ENCODE results near the gene SUB1. TPM values are rescaled to one million over a fixed set of nuclear protein-coding genes. Genes with fewer than 3 reads are reported as not detected.
"Not testable (repeated sequence)": the region's sequence is repeated elsewhere in the genome, so short reads cannot be mapped to it uniquely, and the experiment has no call there.

SUB1 gene
- total RNA-seq, 2 experiments from 2014 or later: 528 to 531 TPM

GRCh38 chr5:32627219-32627870 lies 42.0 kb downstream of the SUB1 start:
- DNase-seq: no peak
- no peak overlapping the region for H3K27ac Mint-ChIP-seq
- no peaks in the 10 kb centered on the region for H3K4me1 Mint-ChIP-seq (ENCODE audit: low read depth)
- ChIA-PET POLR2A (no interaction called here), CTCF (no interaction called here)
- H3K36me3 Mint-ChIP-seq: no peaks in the 10 kb centered on the region
- H3K4me3 Mint-ChIP-seq: no peak overlapping the region
- intact Hi-C loops (cut with micrococcal nuclease): no loop called here
- no peaks in the 10 kb centered on the region for H3K9me3 Mint-ChIP-seq
- H3K27me3 Mint-ChIP-seq: no peaks in the 10 kb centered on the region

GRCh38 chr5:32628049-32628844 lies 42.9 kb downstream of the SUB1 start:
- ChIA-PET CTCF (no interaction called here), POLR2A (no interaction called here)
- Mint-ChIP-seq H3K36me3 (no peaks in the 10 kb centered on the region), H3K27me3 (no peaks in the 10 kb centered on the region), H3K4me3 (no peak overlapping the region), H3K27ac (no peak overlapping the region), H3K9me3 (no peaks in the 10 kb centered on the region), H3K4me1 (ENCODE audit: low read depth) (no peaks in the 10 kb centered on the region)
- DNase-seq: no peak
- intact Hi-C loops (cut with micrococcal nuclease): no loop called here

- CTCF ChIA-PET: no interaction called here
- no peaks in the 10 kb centered on the region for H3K36me3 Mint-ChIP-seq
Measured at GRCh38 chr5:32630867-32631491, 45.6 kb downstream of the SUB1 start.

GRCh38 chr5:32633017-32633416 lies 47.7 kb downstream of the SUB1 start:
- H3K4me1 Mint-ChIP-seq (ENCODE audit: low read depth); CTCF ChIA-PET; H3K36me3 Mint-ChIP-seq; H3K9me3 Mint-ChIP-seq; H3K4me3 Mint-ChIP-seq; POLR2A ChIA-PET; DNase-seq; H3K27ac Mint-ChIP-seq; intact Hi-C loops (cut with micrococcal nuclease); H3K27me3 Mint-ChIP-seq: not testable (repeated sequence)

More at GRCh38 chr5:32630867-32631491, 45.6 kb downstream of the SUB1 start:
- H3K27me3 Mint-ChIP-seq: no peaks in the 10 kb centered on the region
- no peak overlapping the region for H3K27ac Mint-ChIP-seq
- DNase-seq: no peak
- intact Hi-C loops (cut with micrococcal nuclease): no loop called here
- no peak overlapping the region for H3K4me3 Mint-ChIP-seq
- no peaks in the 10 kb centered on the region for H3K4me1 Mint-ChIP-seq (ENCODE audit: low read depth)
- POLR2A ChIA-PET: no interaction called here
- H3K9me3 Mint-ChIP-seq: no peaks in the 10 kb centered on the region

- Mint-ChIP-seq H3K27me3 (no peaks in the 10 kb centered on the region), H3K4me1 (ENCODE audit: low read depth) (no peaks in the 10 kb centered on the region), H3K9me3 (no peaks in the 10 kb centered on the region), H3K27ac (no peak overlapping the region), H3K36me3 (no peaks in the 10 kb centered on the region), H3K4me3 (no peak overlapping the region)
- intact Hi-C loops (cut with micrococcal nuclease): no loop called here
- ChIA-PET POLR2A (no interaction called here), CTCF (no interaction called here)
- no peak for DNase-seq
Measured at GRCh38 chr5:32638309-32638708, 53.0 kb downstream of the SUB1 start.

GRCh38 chr5:32639943-32640342 lies 54.6 kb downstream of the SUB1 start:
- H3K27me3 Mint-ChIP-seq: no peaks in the 10 kb centered on the region
- H3K4me1 Mint-ChIP-seq (ENCODE audit: low read depth): no peaks in the 10 kb centered on the region
- H3K36me3 Mint-ChIP-seq: no peaks in the 10 kb centered on the region
- H3K27ac Mint-ChIP-seq: no peak overlapping the region
- ChIA-PET CTCF (no interaction called here), POLR2A (no interaction called here)
- H3K4me3 Mint-ChIP-seq: no peak overlapping the region
- no peak for DNase-seq
- H3K9me3 Mint-ChIP-seq: no peaks in the 10 kb centered on the region
- intact Hi-C loops (cut with micrococcal nuclease): no loop called here

GRCh38 chr5:32642276-32643002 lies 57.1 kb downstream of the SUB1 start:
- CTCF ChIA-PET: no interaction called here
- intact Hi-C loops (cut with micrococcal nuclease): no loop called here
- H3K4me1 Mint-ChIP-seq (ENCODE audit: low read depth): no peaks in the 10 kb centered on the region
- H3K27me3 Mint-ChIP-seq: no peaks in the 10 kb centered on the region
- no peaks in the 10 kb centered on the region for H3K36me3 Mint-ChIP-seq
- H3K9me3 Mint-ChIP-seq: no peaks in the 10 kb centered on the region
- POLR2A ChIA-PET: no interaction called here
- H3K27ac Mint-ChIP-seq: no peak overlapping the region
- DNase-seq: no peak
- H3K4me3 Mint-ChIP-seq: no peak overlapping the region

GRCh38 chr5:32645246-32645645 lies 59.9 kb downstream of the SUB1 start:
- H3K27ac Mint-ChIP-seq: no peak overlapping the region
- peak; percentile 11 for DNase-seq
- intact Hi-C loops (cut with micrococcal nuclease): no loop called here
- H3K4me3 Mint-ChIP-seq: no peak overlapping the region
- H3K27me3 Mint-ChIP-seq: peaks cover 2% of the 10 kb centered on the region
- no peaks in the 10 kb centered on the region for H3K36me3 Mint-ChIP-seq
- ChIA-PET CTCF (no interaction called here), POLR2A (no interaction called here)
- no peaks in the 10 kb centered on the region for H3K9me3 Mint-ChIP-seq
- no peaks in the 10 kb centered on the region for H3K4me1 Mint-ChIP-seq (ENCODE audit: low read depth)

- no peaks in the 10 kb centered on the region for H3K36me3 Mint-ChIP-seq
- peaks cover 2% of the 10 kb centered on the region for H3K27me3 Mint-ChIP-seq
- DNase-seq: no peak
- no peaks in the 10 kb centered on the region for H3K9me3 Mint-ChIP-seq
- H3K4me1 Mint-ChIP-seq (ENCODE audit: low read depth): no peaks in the 10 kb centered on the region
- intact Hi-C loops (cut with micrococcal nuclease): no loop called here
- ChIA-PET POLR2A (no interaction called here), CTCF (no interaction called here)
- no peak overlapping the region for H3K27ac Mint-ChIP-seq
- H3K4me3 Mint-ChIP-seq: no peak overlapping the region
Measured at GRCh38 chr5:32646061-32646969, 61.0 kb downstream of the SUB1 start.

- no peaks in the 10 kb centered on the region for H3K4me1 Mint-ChIP-seq (ENCODE audit: low read depth)
- intact Hi-C loops (cut with micrococcal nuclease): no loop called here
- H3K27me3 Mint-ChIP-seq: peaks cover 2% of the 10 kb centered on the region
- no peak overlapping the region for H3K4me3 Mint-ChIP-seq
- CTCF ChIA-PET: no interaction called here
- no peak for DNase-seq
- H3K9me3 Mint-ChIP-seq: peaks cover 11% of the 10 kb centered on the region
- H3K27ac Mint-ChIP-seq: no peak overlapping the region
- no peaks in the 10 kb centered on the region for H3K36me3 Mint-ChIP-seq
- POLR2A ChIA-PET: no interaction called here
Measured at GRCh38 chr5:32651088-32651487, 65.7 kb downstream of the SUB1 start.

GRCh38 chr5:32651638-32652037 lies 66.3 kb downstream of the SUB1 start:
- H3K27ac Mint-ChIP-seq: no peak overlapping the region
- ChIA-PET CTCF (no interaction called here), POLR2A (no interaction called here)
- H3K4me1 Mint-ChIP-seq (ENCODE audit: low read depth): no peaks in the 10 kb centered on the region
- H3K36me3 Mint-ChIP-seq: peaks cover 2% of the 10 kb centered on the region
- intact Hi-C loops (cut with micrococcal nuclease): no loop called here
- no peak overlapping the region for H3K4me3 Mint-ChIP-seq
- H3K27me3 Mint-ChIP-seq: peaks cover 2% of the 10 kb centered on the region
- H3K9me3 Mint-ChIP-seq: peaks cover 14% of the 10 kb centered on the region
- DNase-seq: no peak

Measured in activated CD4-positive, alpha-beta memory T cell treated with anti-CD3 and anti-CD28 coated beads for 36 hours (primary cell).